Measurements from ENCODE around the gene SLC35B1.
"Not testable (repeated sequence)": the region's sequence is repeated elsewhere in the genome, so short reads cannot be mapped to it uniquely, and the experiment has no call there.

SLC35B1 gene

DNA sequence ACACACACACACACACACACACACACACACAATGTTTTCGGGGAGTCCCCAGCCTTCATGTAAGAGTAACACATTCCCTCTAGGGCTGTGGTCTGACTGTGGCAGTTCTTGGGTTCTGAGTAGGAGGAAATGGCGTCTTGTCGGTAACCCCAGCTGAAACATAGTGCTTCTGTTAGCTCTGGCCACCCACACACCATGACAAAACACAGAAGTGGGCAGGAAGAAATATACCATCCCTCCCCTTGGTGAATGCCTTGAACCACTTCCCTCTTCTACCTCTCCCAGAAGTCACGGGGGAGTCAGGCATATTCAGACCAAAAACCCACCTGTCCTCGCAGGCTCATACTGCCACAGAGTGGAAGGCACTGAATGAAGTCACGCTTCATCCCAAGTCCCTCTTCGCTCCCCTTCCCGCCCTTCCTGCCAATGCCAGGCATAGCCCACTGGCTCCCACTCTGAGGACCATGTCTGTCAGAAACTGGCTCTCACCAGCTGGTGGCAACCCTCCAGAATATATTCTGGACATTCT is 11.5 kb downstream of the SLC35B1 start:
- DNase-seq = peak; percentile 76

DNA sequence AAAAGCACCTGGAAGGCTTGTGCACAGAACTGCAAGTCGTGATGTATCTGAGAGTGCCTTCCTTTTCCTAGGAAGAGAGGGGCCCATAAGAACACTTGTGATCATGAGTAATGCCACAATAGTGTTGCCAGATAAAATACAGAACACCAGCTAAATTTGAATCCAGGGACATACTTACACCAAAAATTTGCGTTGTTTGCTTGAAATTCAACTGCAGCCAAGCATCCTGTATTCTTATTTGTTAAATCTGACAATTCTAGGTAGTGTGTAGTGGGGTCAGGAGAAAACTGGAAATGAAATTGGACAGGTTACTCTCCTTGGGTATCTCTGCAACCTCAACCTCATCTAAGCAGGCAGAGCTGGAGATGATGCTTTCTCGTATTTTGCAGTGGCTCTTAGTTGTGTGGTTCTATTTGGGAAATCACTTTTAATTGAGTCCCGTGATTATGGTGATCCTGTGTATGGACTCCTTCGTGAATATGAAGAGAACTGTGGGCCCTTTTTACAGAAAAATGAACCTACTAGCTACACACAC is 12.0 kb downstream of the SLC35B1 start:
- DNase-seq = no peak

DNA sequence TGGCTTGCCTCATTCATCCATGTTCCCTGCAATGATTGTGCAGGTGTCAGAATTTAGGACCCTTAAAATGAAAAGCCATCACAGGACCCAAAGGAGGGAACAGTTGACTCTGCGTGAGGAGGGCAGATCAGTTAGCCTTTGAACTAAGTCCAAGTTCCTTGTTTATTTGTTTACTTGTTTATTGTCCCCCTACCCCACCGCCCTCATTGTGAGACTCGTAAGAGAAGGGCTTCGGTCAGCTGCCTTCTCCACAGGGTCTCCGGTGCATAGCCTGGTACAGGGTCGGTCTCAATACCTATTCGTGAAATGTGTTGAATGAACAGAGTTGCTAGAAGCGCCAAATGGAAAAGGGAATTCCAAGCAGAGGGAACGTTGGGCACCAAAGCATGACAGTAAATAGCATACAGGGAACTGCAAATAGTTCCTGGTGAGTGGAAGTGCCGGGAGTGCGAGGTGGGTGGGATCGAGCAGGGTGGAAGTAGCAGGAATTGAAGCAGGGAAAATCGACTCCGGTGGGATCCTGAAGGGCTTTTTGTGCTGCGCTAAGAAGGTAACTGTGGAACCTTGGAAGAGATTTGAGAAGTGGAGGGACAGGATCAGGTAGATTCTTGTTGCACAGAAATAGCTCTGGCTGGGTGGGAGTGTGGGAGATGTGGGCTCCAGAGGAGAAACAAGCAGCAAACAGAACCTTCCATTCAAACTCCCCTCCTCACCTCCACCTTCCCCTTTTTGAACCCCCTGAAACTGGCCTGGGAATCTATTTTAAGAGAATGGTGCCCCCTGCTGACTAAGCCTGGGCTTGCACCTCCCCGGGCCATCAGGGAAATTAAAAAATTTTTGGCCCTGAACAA is 12.7 kb downstream of the SLC35B1 start:
- DNase-seq = peak; percentile 49

DNA sequence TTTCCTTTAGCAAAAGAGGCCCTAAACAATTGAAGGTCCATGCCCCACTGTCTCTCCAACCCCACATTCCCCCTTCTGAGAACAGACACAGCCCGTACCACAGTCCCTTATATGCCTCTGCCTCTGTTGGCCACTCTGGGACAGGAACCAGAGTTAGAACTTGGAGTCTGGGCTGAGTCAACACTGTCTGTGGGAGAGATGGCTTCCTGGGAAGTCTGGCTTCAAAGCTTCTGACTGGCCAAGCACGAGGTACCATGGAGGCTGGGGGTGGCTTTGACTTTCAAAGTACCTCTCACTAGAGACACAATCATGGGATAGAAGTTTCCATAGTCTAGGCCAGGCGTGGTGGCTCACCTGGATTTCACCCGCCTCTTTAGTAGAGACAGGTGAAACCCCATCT is 15.0 kb downstream of the SLC35B1 start:
- DNase-seq = no peak

DNA sequence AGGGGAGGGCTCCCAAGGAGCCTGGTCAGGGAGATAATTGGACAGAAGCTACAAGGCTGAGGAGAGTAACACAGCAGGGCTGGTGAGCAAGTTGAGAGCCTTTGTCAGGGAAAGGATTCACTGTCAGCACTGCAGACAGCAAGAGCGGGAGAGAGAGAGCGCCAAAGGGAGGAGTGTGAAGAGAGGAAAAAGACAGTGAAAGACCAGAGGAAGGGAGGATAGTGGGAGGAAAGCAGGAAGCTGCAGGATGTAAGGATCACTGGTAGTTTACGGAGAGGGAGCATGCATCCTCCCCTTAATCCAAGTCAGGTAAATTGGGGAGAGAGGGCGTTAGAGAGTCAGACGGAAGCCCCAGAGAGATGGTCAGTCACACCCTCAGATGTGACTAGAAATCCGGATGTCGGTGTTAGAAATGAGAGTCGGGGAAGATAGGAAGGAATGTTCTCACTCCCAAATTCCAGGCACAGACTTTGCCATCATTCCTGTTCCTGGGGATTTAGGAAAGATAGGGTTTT is 16.0 kb downstream of the SLC35B1 start:
- DNase-seq = no peak

DNA sequence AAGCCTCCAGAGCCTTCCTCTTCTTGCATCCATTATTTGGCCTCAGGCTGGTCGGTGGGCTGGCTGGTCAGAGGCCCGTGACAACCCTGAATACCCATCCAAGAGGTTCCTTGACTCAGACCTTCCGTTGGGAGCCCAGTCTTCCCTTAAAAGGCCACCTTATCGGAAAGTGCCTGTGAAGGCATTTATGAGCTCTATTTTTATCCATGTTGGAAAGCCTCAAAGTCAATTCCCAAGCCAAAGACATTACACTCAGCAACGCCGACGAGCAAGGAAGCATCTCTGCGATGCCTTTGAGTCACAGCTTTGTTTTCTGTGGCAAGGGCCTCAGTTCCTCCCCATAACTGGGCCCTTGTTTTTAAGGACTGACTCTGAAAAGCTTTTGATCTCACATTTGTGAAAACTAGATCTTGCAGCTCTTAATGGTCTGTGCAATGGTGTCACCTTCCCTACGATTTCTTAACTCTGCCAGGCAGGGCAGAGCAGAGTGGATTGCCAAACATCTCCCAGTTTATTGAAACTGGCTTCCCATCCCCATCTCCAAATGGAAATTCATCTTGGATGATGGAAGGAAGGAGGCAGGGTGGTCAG is 16.6 kb downstream of the SLC35B1 start:
- DNase-seq = no peak

DNA sequence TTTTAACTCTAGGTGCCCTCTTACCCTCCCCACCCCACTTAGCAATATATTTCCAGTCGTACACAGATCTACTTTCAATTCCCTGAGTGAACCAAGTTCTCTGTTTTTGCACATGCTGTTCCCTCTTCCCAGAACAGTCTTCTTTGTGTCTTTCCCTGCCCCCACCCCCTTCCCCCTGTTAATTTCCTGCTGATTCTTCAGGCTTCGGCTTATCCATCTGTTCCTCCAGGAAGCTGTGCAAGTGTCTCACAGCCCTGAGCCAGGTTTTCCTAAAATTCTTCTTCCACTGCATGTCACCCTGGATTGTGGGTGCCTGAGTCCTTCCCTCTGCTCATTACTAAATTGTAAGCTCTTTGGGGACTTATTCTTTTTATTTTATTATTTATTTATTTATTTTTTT is 17.5 kb downstream of the SLC35B1 start:
- no peak for DNase-seq

DNA sequence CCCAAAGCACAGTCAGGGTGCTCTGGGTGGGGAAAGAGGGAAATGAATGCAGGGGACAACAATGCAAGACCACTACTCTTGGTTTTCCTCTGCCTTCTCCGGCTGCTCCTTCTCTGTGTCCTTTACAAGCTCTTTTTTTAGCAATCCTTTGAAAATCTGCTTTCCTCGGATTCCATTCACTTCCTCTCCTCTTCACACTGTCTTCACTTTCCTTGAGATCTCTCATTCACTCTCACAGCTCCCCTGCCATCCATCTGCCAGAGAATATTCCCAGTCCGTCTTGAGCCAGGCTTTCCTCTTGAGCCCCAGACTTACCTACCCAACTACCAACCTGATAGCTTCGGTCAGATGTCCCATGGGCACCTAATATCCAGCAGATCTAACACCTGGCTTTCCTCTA is 18.9 kb downstream of the SLC35B1 start:
- no peak for DNase-seq

DNA sequence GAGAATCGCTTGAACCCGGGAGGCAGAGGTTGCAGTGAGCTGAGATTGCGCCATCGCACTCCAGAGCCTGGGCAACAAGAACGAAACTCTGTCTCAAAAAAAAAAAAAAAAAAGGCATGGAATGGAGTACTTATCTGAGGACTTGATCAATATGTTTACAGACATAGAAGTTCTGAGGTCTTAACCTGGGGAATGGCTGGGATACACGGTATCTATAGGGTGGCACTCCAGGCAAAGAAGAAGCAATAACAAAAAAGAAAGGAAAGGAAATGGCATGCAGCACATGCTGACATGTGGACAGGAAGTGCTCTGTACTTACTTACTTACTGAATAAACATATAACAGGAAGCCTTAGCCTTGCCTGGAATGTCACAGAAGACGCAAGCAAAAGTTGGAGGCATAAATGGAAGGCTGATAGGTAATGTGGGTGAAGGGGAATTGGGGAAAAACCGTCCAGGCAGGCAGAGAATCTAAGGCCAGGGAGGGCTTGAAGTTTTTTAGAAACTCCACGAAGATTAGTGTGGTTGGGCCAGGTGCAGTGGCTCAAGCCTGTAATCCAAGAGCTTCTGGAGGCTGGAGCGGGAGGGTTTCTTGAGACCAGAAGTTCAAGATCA is 19.8 kb downstream of the SLC35B1 start:
- peak; percentile 35 for DNase-seq

DNA sequence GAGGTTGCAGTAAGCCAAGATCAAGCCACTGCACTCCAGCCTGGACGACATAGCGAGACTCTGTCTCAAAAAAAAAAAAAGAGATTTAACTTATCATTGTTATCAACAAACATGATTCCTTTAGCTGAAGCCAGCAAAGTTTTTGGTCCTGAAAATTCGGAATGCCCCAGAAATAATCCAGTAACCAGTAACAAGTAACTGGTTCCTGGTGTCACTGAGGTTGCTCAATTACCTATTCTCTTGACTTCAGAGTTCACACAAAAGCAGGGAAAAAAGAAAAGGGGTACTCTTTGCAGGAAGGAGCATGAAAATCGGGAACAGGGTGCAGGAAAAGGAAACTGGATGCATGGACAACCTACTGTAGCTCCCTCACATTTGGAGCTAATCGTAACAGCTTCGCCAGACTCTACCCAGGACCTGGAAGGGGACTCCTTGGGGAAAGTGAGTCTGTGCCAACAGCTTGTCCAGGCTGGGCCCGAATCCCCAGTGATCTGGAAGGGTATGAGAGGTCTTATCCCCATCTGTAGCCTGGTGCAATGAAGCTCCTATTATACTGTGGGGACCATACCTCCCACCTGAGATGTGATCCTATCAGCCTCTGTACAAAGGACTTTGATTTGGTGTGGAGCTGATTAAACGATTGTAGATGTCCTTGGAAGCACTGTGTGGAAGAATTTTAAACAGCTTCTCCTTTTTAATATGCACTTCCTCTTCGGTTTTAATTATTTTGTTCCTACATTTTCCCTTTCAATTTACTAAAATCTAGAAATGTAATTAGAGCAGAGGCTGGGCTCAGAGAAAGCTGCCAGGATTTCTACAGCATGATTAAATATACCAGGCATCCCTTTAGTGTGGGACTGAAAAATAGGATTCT is 26.4 kb downstream of the SLC35B1 start:
- no peak for DNase-seq

DNA sequence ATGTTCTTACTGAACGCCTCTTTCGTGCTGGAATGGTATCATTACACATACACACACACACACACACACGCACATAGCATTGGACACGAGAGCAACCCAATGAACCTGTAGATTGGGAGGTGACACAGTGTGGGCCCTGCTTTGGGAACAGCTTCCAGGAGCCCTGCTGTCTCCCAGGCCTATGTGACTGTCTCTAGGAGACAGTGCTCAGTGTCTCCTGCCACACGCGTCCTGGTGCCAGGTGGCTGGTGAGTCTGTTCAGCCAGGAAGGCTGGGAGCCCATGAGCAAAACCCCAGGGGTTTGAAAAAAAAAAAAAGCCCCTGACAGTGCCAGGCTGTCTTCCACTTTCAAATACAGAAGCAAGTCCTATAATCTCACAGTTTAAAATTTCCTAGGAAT is 27.4 kb downstream of the SLC35B1 start:
- no peak for DNase-seq

DNA sequence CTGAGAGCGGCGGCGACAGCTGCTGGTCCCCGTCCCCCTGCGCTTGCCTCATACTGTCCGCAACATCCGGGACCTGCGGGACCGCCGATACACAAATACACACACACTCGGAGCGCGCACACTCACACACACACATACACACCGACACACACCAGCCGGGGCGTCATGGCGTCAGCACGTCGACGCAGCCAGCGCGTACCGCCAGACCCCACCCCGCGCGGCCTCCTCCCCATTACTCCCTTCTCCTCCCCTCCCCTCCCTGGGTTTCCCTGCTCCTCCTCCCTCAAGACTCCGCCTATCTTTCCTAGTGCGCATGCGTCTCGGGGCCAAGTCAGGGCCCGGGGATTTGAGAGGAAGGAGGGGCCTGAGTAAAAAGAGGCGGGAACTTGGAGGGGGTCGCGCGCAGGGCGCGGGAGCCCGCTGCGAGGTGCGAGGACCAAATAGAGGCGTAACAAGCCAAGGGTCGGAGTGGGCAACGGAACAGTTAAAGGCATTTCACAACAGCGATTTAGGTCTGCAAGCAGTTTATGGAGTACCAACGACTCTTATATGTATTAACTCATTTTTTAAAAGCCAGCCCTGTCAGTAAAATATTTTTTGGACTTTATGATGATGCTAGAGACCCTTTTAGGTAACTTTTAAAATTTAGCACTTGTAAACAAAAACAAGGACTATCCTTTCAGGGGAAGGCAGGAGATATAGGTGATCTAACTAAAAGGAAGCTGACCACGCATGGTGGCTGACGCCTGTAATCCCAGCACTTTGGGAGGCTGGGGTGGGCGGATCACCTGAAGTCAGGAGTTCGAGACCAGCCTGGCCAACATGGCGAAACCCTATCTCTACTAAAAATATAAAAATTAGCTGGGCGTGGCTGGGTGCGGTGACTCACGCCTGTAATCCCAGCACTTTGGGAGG is 29.6 kb downstream of the SLC35B1 start, which contains the start of gene SPOP:
SPOP (minus strand) TSS at position 165 of the 915 bp plus-strand sequence. CDS start 55,287 bp downstream, outside the sequence.
- DNase-seq = peak; percentile 99

DNA sequence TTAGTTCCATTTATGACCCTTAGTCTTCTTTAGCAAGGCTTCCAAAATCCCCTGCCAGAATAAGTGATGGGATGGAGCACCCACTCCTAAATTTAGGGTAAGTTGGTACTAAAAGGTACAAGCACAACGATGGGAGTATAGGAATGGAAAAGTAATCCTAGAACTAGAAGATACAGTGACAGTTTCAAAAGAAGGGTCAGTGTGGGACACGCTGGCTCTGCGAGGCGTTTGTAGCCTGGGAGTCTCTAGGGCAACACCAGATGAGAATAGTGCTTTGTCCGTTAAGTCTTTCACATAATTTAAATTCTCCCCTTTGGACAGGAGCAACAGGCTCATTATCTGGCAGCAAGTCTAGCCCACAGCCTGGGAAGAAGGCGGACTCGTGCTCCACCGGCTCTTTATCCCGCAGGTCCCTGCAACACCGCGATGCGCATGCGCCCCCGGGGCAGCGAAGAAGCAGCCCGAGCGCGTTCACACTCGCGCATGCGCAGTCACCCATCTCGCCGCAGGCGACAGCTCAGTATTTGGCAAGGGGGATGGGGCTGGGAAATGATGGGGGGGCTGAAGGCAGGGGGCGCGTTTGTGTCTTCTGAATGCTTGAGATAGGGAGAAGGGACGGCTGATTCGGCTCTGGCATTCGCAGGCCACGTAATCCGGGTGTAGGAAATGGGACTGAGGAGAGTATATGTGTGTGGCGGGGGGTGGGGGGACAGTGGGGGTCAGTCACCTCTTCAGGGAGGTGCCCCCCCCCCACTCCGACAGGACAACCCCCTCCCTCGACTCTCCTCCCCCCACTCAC is 30.4 kb downstream of the SLC35B1 start:
- DNase-seq = peak; percentile 89

DNA sequence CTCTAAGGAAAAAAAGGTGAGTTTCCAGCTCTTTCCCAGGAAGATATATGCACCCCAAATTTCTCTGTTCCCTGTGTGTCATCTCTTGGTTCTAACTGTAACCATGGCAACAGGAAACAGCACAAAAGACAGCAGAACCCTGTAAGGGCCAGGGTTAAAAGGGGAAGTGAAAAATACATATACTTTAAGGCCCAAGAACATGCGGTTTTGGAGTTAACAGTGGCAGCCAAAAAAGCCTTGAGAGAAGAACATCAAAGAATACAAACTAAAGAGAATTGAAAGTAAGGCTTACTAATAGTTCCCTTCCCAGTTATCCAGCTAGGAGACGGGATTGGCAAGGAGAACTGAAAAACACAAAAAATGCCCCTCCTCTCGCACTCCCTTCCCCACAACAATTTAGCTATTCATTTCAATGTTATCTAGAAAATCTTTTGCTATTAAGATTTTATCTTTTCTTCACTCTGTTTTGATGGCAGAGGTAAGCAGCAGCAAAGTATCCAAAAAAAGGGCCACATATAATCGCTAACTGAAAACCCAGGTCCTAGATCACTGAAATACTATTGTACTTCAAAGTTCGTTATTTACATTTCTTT is 31.4 kb downstream of the SLC35B1 start:
- DNase-seq = peak; percentile 69

DNA sequence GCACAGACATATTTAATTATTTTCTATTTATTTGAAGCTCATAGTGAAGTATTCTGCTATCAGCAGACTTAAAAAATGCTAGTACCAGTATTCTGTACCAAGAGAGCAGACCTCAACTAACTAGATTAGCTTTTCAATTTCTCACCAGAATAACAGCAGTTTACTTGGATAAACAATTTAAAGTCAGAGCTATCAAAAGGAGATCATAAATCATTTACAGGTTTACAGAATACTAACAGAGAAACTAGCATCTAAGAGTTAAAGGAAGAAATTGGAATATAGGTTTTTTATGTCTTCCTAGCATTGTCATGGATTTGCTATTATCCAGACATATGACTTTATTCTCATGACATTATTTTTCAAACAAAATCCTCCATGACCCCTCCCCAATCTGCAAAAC is 33.3 kb downstream of the SLC35B1 start:
- DNase-seq = no peak

DNA sequence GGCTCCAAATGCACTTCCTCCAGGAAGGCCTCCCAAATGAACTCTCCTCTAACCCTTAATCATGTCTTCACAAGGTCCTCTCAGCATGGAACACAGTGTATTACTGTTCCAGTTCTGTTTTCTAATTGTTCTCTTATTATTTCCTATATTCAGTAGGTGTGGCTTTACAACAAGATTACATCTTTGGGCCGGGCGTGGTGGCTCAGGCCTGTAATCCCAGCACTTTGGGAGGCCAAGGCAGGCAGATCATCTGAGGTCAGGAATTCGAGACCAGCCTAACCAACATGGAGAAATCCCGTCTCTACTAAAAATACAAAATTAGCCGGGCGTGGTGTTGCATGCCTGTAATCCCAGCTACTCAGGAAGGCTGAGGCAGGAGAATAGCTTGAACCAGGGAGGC is 34.1 kb downstream of the SLC35B1 start:
- DNase-seq = not testable (repeated sequence)

DNA sequence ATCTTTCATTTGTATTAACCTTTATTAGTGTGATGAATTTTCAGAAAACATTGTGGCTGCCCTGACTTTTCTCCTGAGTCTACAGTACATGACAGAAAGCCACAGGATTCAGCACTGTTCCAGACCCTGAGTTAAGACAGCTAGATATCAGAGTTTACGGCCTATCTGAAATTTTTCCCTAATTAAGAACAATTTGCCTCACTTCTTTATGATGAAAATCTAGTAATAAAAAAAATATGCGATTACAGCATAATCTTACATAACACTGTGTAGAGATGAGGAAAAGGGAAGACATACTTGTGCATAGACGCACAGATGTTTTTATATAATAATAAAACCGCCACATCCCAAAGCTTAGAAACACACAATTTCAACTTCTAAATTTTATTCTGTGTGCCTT is 37.1 kb downstream of the SLC35B1 start:
- DNase-seq = no peak

DNA sequence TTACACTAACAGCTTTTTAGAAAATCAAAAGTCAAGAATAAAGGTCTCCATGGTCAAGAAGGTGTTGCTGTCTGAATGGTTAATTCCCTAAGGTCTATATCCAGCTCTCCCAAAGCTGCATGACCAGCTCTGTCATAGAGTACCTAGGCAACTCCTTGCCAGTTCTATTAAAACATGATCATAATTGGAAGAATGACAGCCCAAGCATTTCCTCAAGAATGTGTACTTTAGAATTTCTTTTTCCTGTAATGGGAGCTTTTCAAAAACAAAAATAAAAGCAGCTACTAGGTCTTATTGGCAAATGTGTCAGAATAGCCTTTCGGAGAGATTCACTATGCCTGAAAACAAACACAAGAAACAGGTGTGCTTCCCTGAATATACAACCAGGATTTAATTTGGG is 37.8 kb downstream of the SLC35B1 start:
- no peak for DNase-seq

DNA sequence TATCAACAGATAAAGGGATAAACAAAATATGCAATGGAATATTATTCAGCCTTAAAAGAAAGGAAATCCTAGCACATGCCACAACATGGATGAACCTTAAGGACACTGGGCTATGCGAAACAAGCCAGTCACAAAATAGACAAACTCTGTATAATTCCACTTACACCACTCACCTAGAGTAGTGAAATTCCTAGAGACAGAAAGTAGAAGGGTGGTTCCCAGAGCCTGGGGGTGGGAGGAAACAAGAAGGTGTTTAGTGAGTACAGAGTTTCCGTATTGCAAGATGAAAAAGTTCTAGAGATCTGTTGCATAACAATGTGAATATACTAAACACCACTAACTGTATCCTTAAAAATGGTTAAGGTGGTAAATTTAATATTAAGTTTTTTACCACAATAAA is 39.9 kb downstream of the SLC35B1 start:
- DNase-seq = no peak

DNA sequence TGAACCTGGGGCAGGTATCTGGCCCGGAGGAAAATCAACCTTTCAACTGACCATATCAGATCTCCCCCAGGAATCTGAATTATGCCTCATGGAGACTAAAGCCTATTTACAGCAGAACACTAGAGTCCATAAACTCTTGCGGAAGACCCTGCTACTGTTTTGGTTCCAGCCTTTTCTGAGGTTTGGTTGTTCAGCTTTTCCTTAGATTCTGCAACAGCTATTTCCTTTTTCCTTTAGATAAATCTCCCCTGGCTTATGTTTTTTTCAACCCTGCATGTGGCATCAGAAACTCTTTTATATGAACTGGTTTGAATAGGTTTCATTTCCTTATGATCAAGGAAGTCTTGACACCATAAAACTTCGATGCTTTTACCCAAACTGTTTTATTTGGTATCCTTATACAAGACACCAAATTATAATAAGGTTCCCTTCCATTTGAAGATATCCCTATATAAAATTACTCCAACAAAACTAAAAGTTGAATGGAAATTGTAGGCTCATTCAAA is 43.0 kb downstream of the SLC35B1 start:
- DNase-seq = no peak
